ENCODE measurements around the gene GYPB.
"Not testable (repeated sequence)": the region's sequence is repeated elsewhere in the genome, so short reads cannot be mapped to it uniquely, and the experiment has no call there.

Gene GYPB

DNA sequence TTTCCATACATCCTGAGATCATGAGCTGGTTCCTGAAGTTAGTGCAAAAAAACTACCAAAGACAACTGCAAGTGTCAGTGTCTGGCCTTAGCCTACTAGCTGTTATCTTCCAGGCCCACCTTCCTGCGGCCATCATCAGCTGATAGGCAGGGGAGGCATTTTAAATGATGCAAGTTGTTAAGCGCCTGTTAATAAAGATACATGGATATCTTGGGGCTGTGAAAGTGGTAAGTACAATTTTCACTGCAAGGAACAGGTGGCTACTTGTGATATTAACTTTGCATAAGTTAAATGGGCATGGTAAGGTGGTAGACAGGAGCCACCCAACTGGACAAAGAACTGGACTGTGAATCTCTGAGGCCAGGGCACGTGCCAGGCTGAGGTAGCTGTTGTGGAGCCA is at the start of gene GYPB:
TSS of gene GYPB (minus strand) at position 104 of the 400 bp plus-strand sequence. CDS start at position 11, 93 bp downstream.
- not testable (repeated sequence) for DNase-seq

DNA sequence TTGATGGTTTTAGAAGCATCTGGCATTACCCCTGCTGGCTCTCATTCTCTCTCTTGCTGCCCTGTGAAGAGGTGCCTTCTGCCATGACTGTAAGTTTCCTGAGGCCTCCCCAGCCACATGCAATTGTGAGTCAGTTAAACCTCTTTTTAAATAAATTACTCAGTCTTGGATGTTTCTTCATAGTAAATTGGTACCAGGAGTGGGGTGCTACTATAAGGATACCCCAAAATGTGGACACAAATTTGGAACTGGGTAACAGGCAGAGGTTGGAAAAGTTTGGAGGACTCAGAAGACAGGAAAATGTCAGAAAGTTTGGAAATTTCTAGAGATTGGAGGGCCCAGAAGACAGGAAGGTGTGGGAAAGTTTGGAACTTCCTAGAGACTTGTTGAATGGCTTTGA is 42.4 kb upstream of the GYPB start:
- not testable (repeated sequence) for DNase-seq

GRCh38 chr4:144060234-144060859 is 41.2 kb upstream of the GYPB start:
- DNase-seq: not testable (repeated sequence)

- no peak for DNase-seq
Measured at GRCh38 chr4:144056800-144057199, 37.6 kb upstream of the GYPB start.

DNA sequence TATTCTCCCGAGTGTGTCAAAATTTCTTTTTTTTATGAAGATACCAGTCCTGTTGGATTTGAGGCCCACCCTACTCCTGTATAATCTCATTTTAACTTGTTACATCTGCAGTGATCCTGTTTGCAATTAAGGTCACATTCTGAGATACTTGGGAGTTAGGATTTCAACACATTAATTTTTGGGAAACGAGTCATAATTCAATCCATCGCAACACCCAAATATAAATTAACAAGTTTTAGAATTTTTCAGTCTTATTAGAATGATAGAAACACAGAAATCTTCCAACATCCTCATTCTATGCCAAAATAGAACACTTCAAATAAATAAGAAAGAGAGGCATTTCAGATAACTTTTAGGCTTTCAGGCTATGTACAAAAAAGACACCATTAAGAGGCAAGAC is 36.2 kb upstream of the GYPB start:
- not testable (repeated sequence) for DNase-seq

DNA sequence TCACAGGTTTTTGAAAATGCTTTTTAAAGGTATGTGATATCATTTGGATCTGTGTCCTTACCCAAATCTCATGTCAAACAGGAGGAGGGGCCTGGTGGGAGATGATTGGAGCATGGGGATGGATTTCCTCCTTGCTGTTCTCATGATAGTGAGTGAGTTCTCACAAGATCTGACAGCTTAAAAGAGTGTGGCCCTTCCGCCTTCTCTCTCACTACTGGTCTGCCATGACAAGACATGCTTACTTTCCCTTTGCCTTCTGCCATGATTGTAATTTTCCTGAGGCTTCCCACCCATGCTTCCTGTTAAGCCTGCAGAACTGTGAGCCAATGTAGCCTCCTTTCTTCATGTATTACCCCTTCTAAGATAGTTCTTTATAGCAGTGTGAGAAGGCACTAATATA is 32.3 kb upstream of the GYPB start:
- not testable (repeated sequence) for DNase-seq

DNA sequence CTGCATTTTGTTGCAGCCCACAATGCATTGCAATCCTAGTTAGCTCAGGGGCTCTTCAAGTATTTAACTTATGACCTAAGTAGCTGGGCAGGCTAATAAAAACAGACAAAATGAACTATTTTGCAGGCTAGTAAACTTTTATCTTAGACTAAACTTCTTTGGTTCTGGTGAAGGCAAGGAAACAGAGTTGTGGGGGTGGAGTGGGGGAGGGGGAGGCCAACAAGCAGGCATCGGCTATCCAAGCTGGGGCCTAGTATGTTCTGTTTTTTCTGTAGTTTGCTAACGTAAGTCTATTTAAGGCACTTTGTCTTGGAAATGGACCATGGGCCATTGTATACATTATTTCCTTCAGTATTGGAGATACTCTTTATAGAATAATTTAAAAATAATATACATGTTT is 31.5 kb upstream of the GYPB start:
- DNase-seq: not testable (repeated sequence)

DNA sequence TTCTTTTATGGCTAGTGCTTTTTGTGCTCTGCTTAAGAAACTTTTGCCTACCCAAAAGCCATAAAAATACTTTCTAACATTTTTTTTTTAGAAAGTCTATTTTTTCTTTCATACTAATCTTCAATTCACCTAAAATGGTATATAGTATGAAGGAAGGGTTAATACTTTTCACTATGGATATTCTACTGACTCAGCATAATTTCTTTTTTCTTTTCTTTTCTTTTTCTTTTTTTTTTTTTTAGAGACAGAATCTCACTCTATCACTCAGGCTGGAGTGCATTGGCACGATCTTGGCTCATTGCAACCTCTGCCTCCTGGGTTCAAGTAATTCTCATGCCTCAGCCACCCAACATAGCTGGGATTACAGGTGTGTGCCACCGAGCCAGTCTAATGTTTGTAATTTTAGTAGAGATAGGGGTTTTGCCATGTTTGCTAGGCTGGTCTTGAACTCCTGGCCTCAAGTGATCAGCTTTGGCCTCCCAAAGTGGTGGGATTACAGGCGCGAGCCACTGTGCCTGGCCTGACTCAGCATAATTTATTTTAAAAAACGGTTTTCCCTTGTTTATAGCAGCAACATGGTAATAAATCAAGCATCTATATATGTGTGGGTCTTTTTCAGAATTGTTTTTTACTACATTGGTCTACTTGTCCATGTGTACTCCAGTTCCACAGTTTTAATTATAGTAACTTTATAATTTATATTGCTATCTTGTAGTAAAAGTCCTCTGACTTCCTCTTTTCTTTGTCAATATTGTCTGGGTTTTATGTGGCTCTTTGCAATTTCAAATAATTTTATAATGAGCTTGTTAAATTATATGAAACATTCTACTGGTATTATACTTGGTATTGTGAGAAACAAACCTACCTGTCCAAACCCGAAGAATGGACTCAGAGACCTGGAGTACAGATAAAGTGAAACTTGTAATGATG is 30.6 kb upstream of the GYPB start:
- DNase-seq: not testable (repeated sequence)

- DNase-seq: not testable (repeated sequence)
Measured at GRCh38 chr4:144044936-144045335, 25.8 kb upstream of the GYPB start.

GRCh38 chr4:144032580-144032979 is 13.4 kb upstream of the GYPB start:
- DNase-seq: not testable (repeated sequence)

DNA sequence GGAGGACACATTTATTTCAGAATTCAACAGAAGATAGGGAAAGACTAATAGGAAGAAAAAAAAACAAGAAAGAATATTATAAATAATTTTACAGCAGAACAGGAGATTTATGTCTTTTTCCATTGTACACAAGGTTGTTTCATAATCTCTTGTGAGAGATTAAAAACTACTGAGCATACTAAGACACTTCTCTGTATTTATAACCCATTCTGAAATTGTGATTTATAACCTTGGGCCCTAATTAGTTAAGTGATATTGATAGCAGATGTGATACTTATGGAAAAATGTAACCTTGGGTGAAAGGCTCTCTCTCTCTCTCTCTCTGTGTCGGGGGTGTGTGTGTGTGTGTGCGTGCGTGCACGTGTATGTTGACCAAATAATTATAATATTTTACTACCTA is 12.7 kb upstream of the GYPB start:
- not testable (repeated sequence) for DNase-seq

- not testable (repeated sequence) for DNase-seq
Measured at GRCh38 chr4:144031369-144031768, 12.2 kb upstream of the GYPB start.

- not testable (repeated sequence) for DNase-seq
Measured at GRCh38 chr4:144030708-144031107, 11.5 kb upstream of the GYPB start.

DNA sequence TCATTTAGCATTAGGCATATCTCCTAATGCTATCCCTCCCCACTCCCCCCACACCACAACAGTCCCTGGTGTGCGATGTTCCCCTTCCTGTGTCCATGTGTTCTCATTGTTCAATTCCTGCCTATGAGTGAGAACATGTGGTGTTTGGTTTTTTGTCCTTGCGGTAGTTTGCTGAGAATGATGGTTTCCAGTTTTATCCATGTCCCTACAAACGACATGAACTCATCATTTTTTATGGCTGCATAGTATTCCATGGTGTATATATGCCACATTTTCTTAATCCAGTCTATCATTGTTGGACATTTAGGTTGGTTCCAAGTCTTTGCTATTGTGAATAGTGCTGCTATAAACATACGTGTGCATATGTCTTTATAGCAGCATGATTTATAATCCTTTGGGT is 7.5 kb upstream of the GYPB start:
- DNase-seq: not testable (repeated sequence)

DNA sequence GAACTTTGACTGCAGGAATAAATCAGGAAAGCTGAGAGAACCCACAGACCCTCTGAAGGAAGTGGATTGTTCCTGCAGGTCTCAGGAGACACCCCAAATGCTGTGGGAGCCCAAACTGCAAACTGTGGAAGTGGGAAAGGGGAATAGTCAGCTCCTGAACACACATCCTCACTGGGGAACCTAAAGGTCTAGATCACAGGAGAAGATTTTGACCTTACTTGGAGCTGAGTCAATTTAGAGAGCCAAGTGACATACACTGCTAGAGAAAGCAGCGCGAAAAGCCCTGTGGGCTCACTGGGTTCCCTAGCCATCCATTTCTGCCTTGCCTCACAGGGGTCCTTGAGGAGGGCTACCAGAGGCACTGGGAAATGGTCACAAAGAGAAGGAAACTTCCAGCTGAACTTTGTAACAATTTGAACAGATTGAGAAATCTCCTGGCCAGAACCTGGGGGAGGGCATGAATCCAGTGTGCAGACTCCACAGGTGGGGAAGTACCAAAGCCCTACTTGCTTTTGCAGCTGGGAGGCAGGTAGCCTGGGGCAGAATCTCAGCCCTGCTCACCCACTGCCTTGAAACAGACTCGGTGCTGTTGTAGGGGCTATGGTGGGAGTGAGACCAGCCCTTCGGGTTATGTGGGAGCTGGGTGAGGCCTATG is 5.3 kb upstream of the GYPB start:
- not testable (repeated sequence) for DNase-seq

DNA sequence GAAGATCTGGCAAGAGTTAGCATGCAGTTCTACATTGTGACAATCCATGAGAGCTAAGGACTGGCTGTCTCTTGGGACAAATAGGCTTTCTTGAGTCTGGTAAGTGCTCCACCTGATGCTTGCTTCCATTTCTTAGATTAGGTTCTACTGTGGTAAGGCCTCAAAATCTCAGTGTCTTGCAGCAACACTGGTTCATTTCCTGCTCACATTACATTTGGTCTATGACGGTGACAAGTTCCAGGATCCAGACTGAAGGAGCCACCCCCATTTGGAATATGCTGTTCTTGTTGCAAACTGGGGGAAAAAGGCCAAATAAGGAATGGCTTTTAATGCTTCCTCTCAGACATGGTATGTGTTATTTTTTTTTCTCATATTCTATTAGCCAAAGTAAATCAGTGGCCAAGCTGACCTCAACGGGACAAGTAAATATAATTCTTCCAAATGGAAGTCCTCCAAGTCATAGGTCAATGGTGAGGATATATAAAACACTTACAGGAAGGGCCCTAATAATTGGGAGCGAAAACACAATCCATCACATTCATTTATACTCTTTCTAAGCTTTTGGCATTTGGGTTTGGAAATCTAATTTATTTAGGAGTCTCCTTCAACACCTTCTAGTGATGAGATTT is 3.7 kb upstream of the GYPB start:
- DNase-seq: not testable (repeated sequence)

GRCh38 chr4:144021336-144021990 is 2.3 kb upstream of the GYPB start:
- DNase-seq: not testable (repeated sequence)

- DNase-seq: not testable (repeated sequence)
Measured at GRCh38 chr4:144018223-144019000, 768 bp downstream of the GYPB start.

DNA sequence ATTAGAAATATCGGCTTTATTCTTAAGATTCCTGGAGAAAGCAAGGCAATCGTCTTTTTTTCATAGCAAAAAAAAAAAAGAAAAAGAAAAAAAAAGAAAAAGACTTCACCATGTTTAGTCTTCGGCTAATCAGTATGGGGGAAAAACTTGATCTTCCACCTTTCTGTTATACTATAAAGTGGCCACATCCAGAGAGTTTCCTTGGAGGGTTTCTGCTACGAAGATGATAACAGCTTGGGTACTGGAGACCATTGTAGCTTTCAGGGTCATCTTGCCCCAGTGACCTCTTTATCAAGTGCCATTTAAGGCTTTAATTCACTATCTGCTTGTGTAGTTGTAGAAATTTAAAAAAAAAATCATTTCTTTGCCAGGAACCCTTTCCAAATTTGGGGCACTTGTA is 1.9 kb downstream of the GYPB start:
- DNase-seq: not testable (repeated sequence)

DNA sequence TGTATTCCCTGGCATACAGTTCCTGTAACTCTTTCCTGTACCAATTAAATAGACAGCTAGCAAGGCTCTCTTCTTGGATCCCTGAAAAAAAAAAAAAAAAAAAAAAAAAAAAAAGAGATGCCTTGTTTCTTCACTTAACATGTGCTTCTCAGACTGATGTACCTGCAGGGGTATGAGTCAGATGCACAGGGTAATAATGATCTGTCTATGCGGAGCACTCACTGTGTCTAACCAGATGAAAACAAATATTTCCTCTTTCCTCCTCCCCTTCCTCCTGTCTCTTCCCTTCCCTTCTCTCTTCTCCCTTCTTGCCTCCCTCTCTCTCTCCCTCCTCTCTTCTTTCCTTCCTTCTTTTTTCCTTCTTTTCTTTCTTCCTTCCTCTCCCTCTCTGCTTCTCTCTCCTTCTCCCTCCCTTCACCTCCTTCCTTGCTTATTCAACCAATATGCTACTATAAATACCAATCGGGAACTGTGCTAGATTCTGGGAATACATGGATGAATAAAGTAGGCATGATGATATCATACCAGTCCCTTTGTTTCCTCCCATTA is 3.0 kb downstream of the GYPB start:
- DNase-seq: not testable (repeated sequence)

GRCh38 chr4:144014808-144015207 is 4.4 kb downstream of the GYPB start:
- DNase-seq: no peak

All from CD4-positive, alpha-beta T cell treated with Interleukin-17A for 4 hours (primary cell).